HCT116 (cell line): ENCODE measurements around the gene CALN1. TPM values are rescaled to one million over a fixed set of nuclear protein-coding genes. Genes with fewer than 3 reads are reported as not detected.

Source experiments
- ATAC-seq: fragments of 200-7000 bp; cut with Tn5 transposase; 2 replicates; pipeline ENCODE4 v1.9.1; 2020; ENCODE audit warnings: mild to moderate bottlenecking, moderate library complexity
- BruUV-seq: library from RNA; stranded (reverse); fragments of 400-500 nt; replicated peaks from 2 replicates; lab custom pipeline; 2021; lab: Mats Ljungman, UMichigan
- CTCF ChIA-PET: fragments of 300-600 bp; sonication (Branson Sonifier 250); formaldehyde crosslinking; loops from one replicate; lab custom pipeline; 2021; ENCODE audit warnings: antibody characterized with exemption; lab: Charles Lee
- POLR2A ChIA-PET: fragments of 300-600, 350-600 bp; sonication (Branson Sonifier 250); formaldehyde crosslinking; loops from one replicate; lab custom pipeline; 2021; ENCODE audit warnings: antibody characterized with exemption; lab: Charles Lee
- RAD21 ChIA-PET, 2 experiments: fragments of 300-600 bp; sonication (Branson Sonifier 250); formaldehyde crosslinking; loops; one replicate each; lab custom pipeline; 2023; ENCODE audit warnings: low total read pairs in 2 of 2; ENCODE audit not compliant: uncharacterized antibody in 2 of 2, unreplicated experiment in 2 of 2, low non-redundant PET in 1 of 2; lab: Charles Lee
- DNase-seq: peaks from one replicate; pipeline ENCODE4 v3.0.0-alpha.2; 2010; ENCODE audit warnings: low read depth, low spot score
- H2AFZ ChIP-seq: fragments of 200-600 bp; shearing (Covaris generic), sonication (generic); 2 replicates; pipeline ENCODE4 v1.6.1; 2017; ENCODE audit warnings: low read depth, mixed run types, mixed read lengths, antibody characterized with exemption, low read length; ENCODE audit not compliant: poor library complexity, severe bottlenecking
- H3K27ac ChIP-seq: 2 replicates; pipeline ENCODE4 v1.5.1; 2012; ENCODE audit warnings: low read depth, low read length
- H3K27me3 ChIP-seq: fragments of 200-600 bp; sonication (generic); 2 replicates; pipeline ENCODE4 v1.6.1; 2016; ENCODE audit warnings: mixed run types, low read length, mixed read lengths; ENCODE audit not compliant: insufficient read depth
- H3K36me3 ChIP-seq, 2 experiments: fragments of 200-500 bp in 1 of 2; fragments of 200-600 bp in 1 of 2; sonication (Bioruptor generic) in 1 of 2; sonication (generic) in 1 of 2; 2 replicates each; pipeline versions ENCODE4 v1.5.1 to v1.6.1; 2014 to 2016; ENCODE audit warnings: low read length in 2 of 2, inconsistent platforms in 1 of 2, mixed read lengths in 1 of 2, mixed run types in 1 of 2; ENCODE audit not compliant: insufficient read depth in 2 of 2, control insufficient read depth in 1 of 2
- H3K4me1 ChIP-seq, 2 experiments: fragments of 200-600 bp in 1 of 2; sonication (generic) in 1 of 2; 2 replicates each; pipeline versions ENCODE4 v1.5.1 to v1.6.1; 2012 to 2017; ENCODE audit warnings: low read length in 2 of 2, inconsistent platforms in 1 of 2, mild to moderate bottlenecking in 1 of 2, mixed read lengths in 1 of 2, mixed run types in 1 of 2, moderate library complexity in 1 of 2; ENCODE audit not compliant: insufficient read depth in 2 of 2, control insufficient read depth in 1 of 2
- H3K4me2 ChIP-seq: fragments of 200-600 bp; sonication (generic); 2 replicates; pipeline ENCODE4 v1.6.1; 2017; ENCODE audit warnings: mixed run types, low read length, mixed read lengths
- H3K4me3 ChIP-seq, 2 experiments: fragments of 200-600 bp in 1 of 2; sonication (generic) in 1 of 2; replicated peaks in 1 of 2; 2 replicates each; pipeline ENCODE4 v1.5.1; 2011 to 2016; ENCODE audit warnings: low read length in 2 of 2, control low read depth in 1 of 2, low read depth in 1 of 2, mild to moderate bottlenecking in 1 of 2, mixed read lengths in 1 of 2, mixed run types in 1 of 2
- H3K79me2 ChIP-seq: fragments of 200-600 bp; sonication (generic); 2 replicates; pipeline ENCODE4 v1.6.1; 2017; ENCODE audit warnings: mild to moderate bottlenecking, mixed run types, low read length, moderate library complexity, mixed read lengths; ENCODE audit not compliant: insufficient read depth
- H3K9ac ChIP-seq: fragments of 200-600 bp; sonication (generic); 2 replicates; pipeline ENCODE4 v1.6.1; 2016; ENCODE audit warnings: low read length, mixed read lengths
- H3K9me2 ChIP-seq: fragments of 200-600 bp; sonication (generic), shearing (Covaris generic); 2 replicates; pipeline ENCODE4 v1.6.1; 2017; ENCODE audit warnings: mixed run types, mild to moderate bottlenecking, moderate library complexity; ENCODE audit not compliant: insufficient read depth
- H3K9me3 ChIP-seq, 2 experiments: fragments of 200-500 bp in 1 of 2; fragments of 200-600 bp in 1 of 2; sonication (Bioruptor generic) in 1 of 2; sonication (generic) in 1 of 2; 2 replicates each; pipeline ENCODE4 v1.6.1; 2014 to 2017; ENCODE audit warnings: low read length in 2 of 2, mixed read lengths in 2 of 2, inconsistent platforms in 1 of 2, low read depth in 1 of 2, mild to moderate bottlenecking in 1 of 2, mixed run types in 1 of 2, moderate library complexity in 1 of 2; ENCODE audit not compliant: control insufficient read depth in 1 of 2, insufficient read depth in 1 of 2
- H4K20me1 ChIP-seq: fragments of 200-600 bp; sonication (generic), shearing (Covaris generic); 2 replicates; pipeline ENCODE4 v1.6.1; 2017; ENCODE audit warnings: mixed run types, mild to moderate bottlenecking, moderate library complexity; ENCODE audit not compliant: insufficient read depth
- ELF1 ChIP-seq: IDR thresholded peaks from 2 replicates; pipeline ENCODE4 v1.6.1; 2012; ENCODE audit warnings: low read depth, borderline replicate concordance
- FOSL1 ChIP-seq: IDR thresholded peaks from 2 replicates; pipeline ENCODE4 v1.6.1; 2012; ENCODE audit warnings: low read depth
- JUND ChIP-seq: IDR thresholded peaks from 2 replicates; pipeline ENCODE4 v1.6.1; 2012
- RAD21 ChIP-seq: IDR thresholded peaks from 2 replicates; pipeline ENCODE4 v1.6.1; 2012; ENCODE audit warnings: low read depth, mild to moderate bottlenecking
- REST ChIP-seq: IDR thresholded peaks from 2 replicates; pipeline ENCODE4 v1.6.1; 2012; ENCODE audit warnings: low read depth
- SIN3A ChIP-seq: IDR thresholded peaks from 2 replicates; pipeline ENCODE4 v1.6.1; 2012; ENCODE audit warnings: low read depth
- SP1 ChIP-seq: IDR thresholded peaks from 2 replicates; pipeline ENCODE4 v1.6.1; 2012; ENCODE audit warnings: low read depth
- intact Hi-C: fragments of 100-400 bp; cut with micrococcal nuclease; formaldehyde crosslinking; loops from 2 replicates; pipeline ENCODE4 v1.10.0; 2022
- total RNA-seq: library from RNA; stranded (reverse); gene quantifications from one replicate; pipeline ENCODE4 v1.2.1, GENCODE V29; 2021; ENCODE audit not compliant: unreplicated experiment

CALN1 gene
- total RNA-seq, 1 experiment from 2014 or later, result 0.17 TPM

- H3K4me2 ChIP-seq, result no peak overlapping the region
- no peaks in the 10 kb centered on the region for H3K9me3 ChIP-seq
- CTCF ChIA-PET, result no interaction called here
- H4K20me1 ChIP-seq, result no peaks in the 10 kb centered on the region
- ATAC-seq, result no peak
- H2AFZ ChIP-seq, result no peak overlapping the region
- intact Hi-C loops, result no loop called here
- TF ChIP-seq ELF1 (no peak), RAD21 (no peak), SP1 (no peak), JUND (no peak), FOSL1 (no peak), SIN3A (no peak), REST (no peak)
- no peaks in the 10 kb centered on the region for H3K36me3 ChIP-seq
- H3K9ac ChIP-seq, result no peak overlapping the region
- H3K27ac ChIP-seq, result no peak overlapping the region
- no peak overlapping the region for H3K4me3 ChIP-seq
- DNase-seq, result no peak
- peaks cover 11% of the 10 kb centered on the region; the same call in 1 of the 2 replicates for H3K27me3 ChIP-seq
- no peaks in the 10 kb centered on the region for H3K9me2 ChIP-seq
- RAD21 ChIA-PET, result interaction anchor here in 1 of 2 experiments (0.6 kb wide), 1 partner anchor 9 kb away, joined by 3 read pairs; no protein-coding TSS in a partner anchor
- H3K79me2 ChIP-seq, result no peaks in the 10 kb centered on the region
- POLR2A ChIA-PET, result no interaction called here
- BruUV-seq, result no TSS peak
- no peaks in the 10 kb centered on the region for H3K4me1 ChIP-seq
Observed at GRCh38 chr7:72437061-72437585, 25.0 kb upstream of the CALN1 start.
